Measurements from ENCODE around the gene SEBOX. TPM values are rescaled to one million over a fixed set of nuclear protein-coding genes. Genes with fewer than 3 reads are reported as not detected.
A peak's percentile ranks its signal among the peaks of the same experiment; 100 is the strongest.

Gene SEBOX
- total RNA-seq, 6 donors from 2014 or later = not detected

DNA sequence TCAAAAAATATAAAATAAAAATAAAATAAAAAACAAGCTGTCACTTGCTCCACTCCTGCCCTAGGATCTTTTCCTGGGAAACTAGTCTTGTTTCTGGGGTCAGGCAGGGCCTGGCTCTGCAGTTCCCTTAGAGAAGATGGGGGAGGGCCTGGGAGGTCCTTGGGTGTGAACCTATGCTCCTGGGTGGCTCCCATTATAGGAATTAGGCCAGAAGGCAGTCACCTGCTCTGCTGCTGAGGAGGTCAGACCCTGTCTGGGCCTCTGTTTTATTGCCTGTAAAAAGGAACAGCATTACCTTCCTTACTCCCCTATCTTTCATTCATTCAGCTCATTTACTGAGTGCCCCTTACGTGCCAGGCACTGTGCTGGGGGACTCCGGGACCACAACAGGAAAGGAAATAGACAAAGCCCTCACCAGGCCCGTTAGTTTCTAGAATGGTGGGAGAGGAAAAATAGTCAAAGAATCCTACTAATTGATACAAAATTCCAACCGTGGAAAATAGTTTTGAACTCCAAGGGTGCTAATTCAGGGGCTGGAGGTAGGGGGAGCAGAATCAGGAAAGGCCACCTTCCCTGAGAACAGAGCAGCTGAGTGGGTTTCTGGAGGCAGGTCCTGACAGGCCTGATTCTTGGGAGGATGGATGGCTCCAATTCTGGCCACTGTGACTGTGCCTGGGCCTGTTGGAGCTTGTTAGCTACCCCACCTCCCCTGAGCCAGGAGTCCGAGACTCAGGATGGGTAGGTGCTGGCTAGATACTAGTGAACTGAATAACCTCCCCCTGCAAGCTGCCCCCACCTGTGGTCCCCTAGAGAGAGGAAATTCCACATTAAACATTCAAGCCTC, 42.4 kb upstream of the SEBOX start:
- Histone ChIP-seq H3K36me3 (peaks cover 0 to 2% (median 0%) of the 10 kb centered on the region in 4 donors), H3K9me3 (no peaks in the 10 kb centered on the region), H3K27ac (no peak overlapping the region), H3K4me3 (no peak overlapping the region), H3K27me3 (no peaks in the 10 kb centered on the region), H3K4me1 (peaks cover 12 to 32% (median 18%) of the 10 kb centered on the region in 4 donors)
- DNase-seq = no peak
- WGBS, 2 donors = 77 to 79% methylated on average over 4 to 5 of the region's 5 CpGs
- ATAC-seq (ENCODE audit: low FRiP score in 2 of 2) = no peak
- TF ChIP-seq EP300 (IDR thresholded peaks at IDR 0.05) (no peak), POLR2AphosphoS5 (IDR thresholded peaks at IDR 0.05) (no peak), POLR2A (IDR thresholded peaks at IDR 0.05) (no peak)

DNA sequence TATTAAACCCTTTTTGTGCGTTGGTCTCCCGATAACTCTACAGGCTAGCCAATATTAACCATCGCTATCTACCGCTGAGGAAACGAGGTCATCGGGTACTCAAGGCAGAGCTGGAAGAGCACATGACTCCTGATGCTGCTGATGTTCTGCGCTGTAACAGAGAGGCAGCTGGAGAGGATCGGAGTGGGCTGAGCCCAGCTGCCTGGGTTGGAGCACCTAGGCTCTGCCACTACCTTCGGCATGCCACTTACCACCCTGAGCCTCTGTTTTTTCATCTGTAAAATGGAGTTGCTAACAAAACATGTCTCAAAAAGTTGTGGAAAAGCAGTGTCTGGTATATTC, 41.4 kb upstream of the SEBOX start:
- Histone ChIP-seq H3K4me3 (peak overlapping the region in 3 of 4 donors; percentile 84 to 94 (median 87)), H3K27me3 (no peaks in the 10 kb centered on the region), H3K27ac (peak overlapping the region in 2 of 4 donors; percentile 68 to 71), H3K36me3 (peaks cover 0 to 9% (median 0%) of the 10 kb centered on the region in 4 donors), H3K4me1 (peaks cover 12 to 32% (median 18%) of the 10 kb centered on the region in 4 donors), H3K9me3 (no peaks in the 10 kb centered on the region)
- WGBS, 2 donors = 25 to 41% methylated on average over 5 to 9 of the region's 9 CpGs
- no peak for DNase-seq
- ATAC-seq (ENCODE audit: low FRiP score in 2 of 2) = peak; percentile 14 to 47
- TF ChIP-seq, protein P1, sequence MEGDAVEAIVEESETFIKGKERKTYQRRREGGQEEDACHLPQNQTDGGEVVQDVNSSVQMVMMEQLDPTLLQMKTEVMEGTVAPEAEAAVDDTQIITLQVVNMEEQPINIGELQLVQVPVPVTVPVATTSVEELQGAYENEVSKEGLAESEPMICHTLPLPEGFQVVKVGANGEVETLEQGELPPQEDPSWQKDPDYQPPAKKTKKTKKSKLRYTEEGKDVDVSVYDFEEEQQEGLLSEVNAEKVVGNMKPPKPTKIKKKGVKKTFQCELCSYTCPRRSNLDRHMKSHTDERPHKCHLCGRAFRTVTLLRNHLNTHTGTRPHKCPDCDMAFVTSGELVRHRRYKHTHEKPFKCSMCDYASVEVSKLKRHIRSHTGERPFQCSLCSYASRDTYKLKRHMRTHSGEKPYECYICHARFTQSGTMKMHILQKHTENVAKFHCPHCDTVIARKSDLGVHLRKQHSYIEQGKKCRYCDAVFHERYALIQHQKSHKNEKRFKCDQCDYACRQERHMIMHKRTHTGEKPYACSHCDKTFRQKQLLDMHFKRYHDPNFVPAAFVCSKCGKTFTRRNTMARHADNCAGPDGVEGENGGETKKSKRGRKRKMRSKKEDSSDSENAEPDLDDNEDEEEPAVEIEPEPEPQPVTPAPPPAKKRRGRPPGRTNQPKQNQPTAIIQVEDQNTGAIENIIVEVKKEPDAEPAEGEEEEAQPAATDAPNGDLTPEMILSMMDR (IDR thresholded peaks at IDR 0.05) = no peak
- TF ChIP-seq EP300 (IDR thresholded peaks at IDR 0.05) = no peak
- TF ChIP-seq POLR2A (IDR thresholded peaks at IDR 0.05) = no peak
- no peak for TF ChIP-seq POLR2AphosphoS5 (IDR thresholded peaks at IDR 0.05)

DNA sequence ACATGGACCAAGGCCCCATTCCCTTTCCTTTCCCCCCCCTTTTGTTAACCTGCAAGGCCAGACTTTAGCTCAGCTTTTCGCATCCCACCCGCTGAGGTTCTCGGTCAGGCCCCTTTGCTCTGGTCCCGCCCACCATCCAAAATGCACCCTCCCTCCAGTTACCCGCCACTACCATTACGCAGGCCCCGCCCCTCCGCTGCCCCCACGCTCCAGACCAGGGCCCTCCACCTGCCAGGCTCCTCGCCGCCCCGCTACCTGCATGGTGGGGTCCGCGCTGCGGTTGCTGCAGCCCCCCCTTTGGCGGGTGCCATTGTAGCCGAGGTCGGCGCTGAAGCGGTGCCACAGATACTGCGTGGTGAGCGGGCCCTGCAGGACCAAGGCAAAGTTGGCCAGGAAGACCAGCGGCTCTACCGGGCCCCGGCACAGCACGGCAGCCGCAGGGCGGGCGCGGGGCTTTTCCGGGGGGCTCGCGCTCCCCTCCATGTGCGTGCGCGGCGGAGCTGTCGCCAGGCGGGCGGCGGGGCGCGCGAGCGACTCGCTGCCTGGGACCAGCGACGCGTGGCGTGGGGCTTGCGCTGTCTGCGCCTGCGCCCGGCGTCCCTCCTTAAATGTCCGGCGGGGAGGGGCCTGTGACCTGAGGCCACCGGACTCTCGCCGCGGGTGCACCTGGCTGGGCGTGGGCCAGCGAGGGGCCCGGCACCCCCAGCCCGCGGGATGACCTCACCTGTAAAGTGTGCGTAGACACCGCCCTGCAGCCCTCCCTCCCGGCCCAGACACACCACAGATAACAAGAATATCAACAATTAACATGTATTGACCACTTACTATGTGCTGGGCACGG, 40.9 kb upstream of the SEBOX start, which contains the start of gene SLC46A1:
Gene SLC46A1 (minus strand): TSS at position 581 of the 841 bp plus-strand sequence. CDS start 98 bp downstream, at position 483.
- WGBS, 2 donors = 0 to 5% methylated on average over 14 to 46 of the region's 70 CpGs
- ATAC-seq (ENCODE audit: low FRiP score in 2 of 2) (peak; percentile 70 to 89), DNase-seq (peak; percentile 73 to 94)
- Histone ChIP-seq H3K27me3 (no peaks in the 10 kb centered on the region), H3K4me1 (peaks cover 12 to 32% (median 18%) of the 10 kb centered on the region in 4 donors), H3K4me3 (peak within 1 kb of the TSS; percentile 84 to 94 (median 90)), H3K36me3 (peaks cover 0 to 9% (median 0%) of the 10 kb centered on the region in 4 donors), H3K27ac (peak within 1 kb of the TSS in 3 of 4 donors; percentile 50 to 71 (median 68)), H3K9me3 (no peaks in the 10 kb centered on the region)
- TF ChIP-seq POLR2A (IDR thresholded peaks at IDR 0.05) = peak in 1 of 4 donors; percentile 69
- TF ChIP-seq, protein P1 (IDR thresholded peaks at IDR 0.05) = peak in 1 of 6 experiments; percentile 13
- no peak for TF ChIP-seq POLR2AphosphoS5 (IDR thresholded peaks at IDR 0.05)

DNA sequence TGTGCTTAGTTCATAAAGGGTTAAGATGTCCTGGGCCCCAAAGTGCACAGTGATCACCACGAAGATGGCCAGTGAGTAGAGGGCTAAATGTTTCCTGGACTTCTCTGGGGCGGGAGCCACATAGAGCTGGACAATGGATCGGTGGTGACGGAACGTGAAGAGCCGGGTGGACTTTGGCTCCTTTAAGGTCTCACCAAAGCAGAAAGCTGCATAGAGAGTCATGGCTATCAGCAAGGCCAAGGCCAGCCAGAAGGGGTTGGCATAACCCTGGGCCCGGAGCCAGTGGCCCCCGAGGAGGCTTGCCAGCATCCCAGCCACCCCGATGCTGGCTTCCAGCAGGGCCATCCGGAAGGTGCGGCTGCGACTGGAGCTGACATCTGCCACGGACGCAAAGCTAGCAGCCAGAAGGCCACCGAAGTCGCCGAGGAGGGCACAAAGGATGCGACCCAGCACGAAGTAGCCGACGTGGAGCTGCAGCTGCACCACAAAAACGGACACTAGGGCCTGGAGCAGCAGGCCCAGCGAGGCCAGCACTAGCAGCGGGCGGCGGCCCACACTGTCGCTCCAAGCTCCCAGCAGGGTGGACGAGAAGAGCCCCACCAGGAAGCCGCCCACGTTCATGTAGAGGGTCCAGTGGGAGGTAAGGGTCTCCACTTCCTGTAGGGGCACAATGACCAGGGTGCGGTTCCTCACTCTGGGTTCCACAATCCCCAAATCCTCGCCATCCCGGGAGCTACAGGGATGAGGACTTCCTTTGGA, 40.0 kb upstream of the SEBOX start:
- H3K27ac ChIP-seq = peak overlapping the region in 1 of 4 donors; percentile 68
- 67 to 69% methylated on average over 22 to 32 of the region's 33 CpGs for WGBS, 2 donors
- H3K4me1 ChIP-seq = peaks cover 12 to 32% (median 18%) of the 10 kb centered on the region in 4 donors
- H3K36me3 ChIP-seq = peaks cover 0 to 9% (median 3%) of the 10 kb centered on the region in 4 donors
- DNase-seq = peak in 1 of 2 donors; percentile 80
- H3K9me3 ChIP-seq = no peaks in the 10 kb centered on the region
- peak in 1 of 2 donors; percentile 24 for ATAC-seq (ENCODE audit: low FRiP score in 2 of 2)
- no peaks in the 10 kb centered on the region for H3K27me3 ChIP-seq
- peak overlapping the region; percentile 84 to 94 (median 90) for H3K4me3 ChIP-seq
- TF ChIP-seq, protein P1 (IDR thresholded peaks at IDR 0.05) = no peak
- no peak for TF ChIP-seq POLR2A (IDR thresholded peaks at IDR 0.05)
- TF ChIP-seq POLR2AphosphoS5 (IDR thresholded peaks at IDR 0.05) = no peak
- TF ChIP-seq EP300 (IDR thresholded peaks at IDR 0.05) = no peak

Measured in upper lobe of left lung (tissue), 6 donors.